ENCODE data around the gene DYNLRB1.

GRCh38 chr20:34536798-34537394 is 20.7 kb downstream of the DYNLRB1 start:
- TF ChIP-seq CTCF (IDR thresholded peaks at IDR 0.05) (peak in 2 of 4 experiments; percentile 18 to 28), POLR2A (IDR thresholded peaks at IDR 0.05) (no peak)
